Stimulated activated CD4-positive, alpha-beta T cell treated with anti-CD3 and anti-CD28 coated beads, TNF-alpha, amount 100 ng/mL, for 4 hours (primary cell): ENCODE data around the gene PLEK2.

Source experiments
- DNase-seq, 3 experiments: peaks; one replicate each; pipeline ENCODE4 v3.0.0-alpha.2; 2020; ENCODE audit warnings: low read depth in 3 of 3

PLEK2 gene

GRCh38 chr14:67405771-67406170, 6.2 kb downstream of the PLEK2 start:
- no peak for DNase-seq

- DNase-seq = no peak
Measured at GRCh38 chr14:67400434-67400833, 11.5 kb downstream of the PLEK2 start.

- DNase-seq = no peak
Measured at GRCh38 chr14:67397536-67397935, 14.4 kb downstream of the PLEK2 start.

- DNase-seq = no peak
Measured at GRCh38 chr14:67396381-67396970, 15.5 kb downstream of the PLEK2 start.

GRCh38 chr14:67395876-67396189, 16.1 kb downstream of the PLEK2 start:
- DNase-seq = no peak

GRCh38 chr14:67395086-67395875, 16.7 kb downstream of the PLEK2 start:
- DNase-seq = no peak

GRCh38 chr14:67393689-67394088, 18.3 kb downstream of the PLEK2 start:
- no peak for DNase-seq

- no peak for DNase-seq
Measured at GRCh38 chr14:67392800-67393199, 19.2 kb downstream of the PLEK2 start.

GRCh38 chr14:67392123-67392522, 19.8 kb downstream of the PLEK2 start:
- DNase-seq = no peak

GRCh38 chr14:67391268-67391667, 20.7 kb downstream of the PLEK2 start:
- no peak for DNase-seq

GRCh38 chr14:67389811-67390534, 22.0 kb downstream of the PLEK2 start:
- no peak for DNase-seq

GRCh38 chr14:67389275-67389674, 22.7 kb downstream of the PLEK2 start:
- DNase-seq = no peak

GRCh38 chr14:67387195-67387594, 24.8 kb downstream of the PLEK2 start:
- DNase-seq = no peak

- DNase-seq = no peak
Measured at GRCh38 chr14:67385618-67386017, 26.3 kb downstream of the PLEK2 start.

GRCh38 chr14:67385120-67385519, 26.8 kb downstream of the PLEK2 start:
- DNase-seq = no peak

GRCh38 chr14:67377916-67378315, 34.0 kb downstream of the PLEK2 start:
- no peak for DNase-seq

GRCh38 chr14:67373347-67373746, 38.6 kb downstream of the PLEK2 start:
- DNase-seq = no peak

GRCh38 chr14:67372833-67373232, 39.1 kb downstream of the PLEK2 start:
- no peak for DNase-seq

- DNase-seq = no peak
Measured at GRCh38 chr14:67371247-67372148, 40.5 kb downstream of the PLEK2 start.

- no peak for DNase-seq
Measured at GRCh38 chr14:67370830-67371229, 41.1 kb downstream of the PLEK2 start.

GRCh38 chr14:67365476-67365875, 46.5 kb downstream of the PLEK2 start:
- no peak for DNase-seq
